GM12872 (cell line): Measurements from ENCODE around the gene SLC26A1.

Experiments
- CTCF ChIP-seq: IDR thresholded peaks from 3 replicates; pipeline ENCODE4 v1.5.1; 2011; ENCODE audit warnings: low read depth, mild to moderate bottlenecking, low read length, moderate library complexity; ENCODE audit not compliant: insufficient read depth

The SLC26A1 gene

DNA sequence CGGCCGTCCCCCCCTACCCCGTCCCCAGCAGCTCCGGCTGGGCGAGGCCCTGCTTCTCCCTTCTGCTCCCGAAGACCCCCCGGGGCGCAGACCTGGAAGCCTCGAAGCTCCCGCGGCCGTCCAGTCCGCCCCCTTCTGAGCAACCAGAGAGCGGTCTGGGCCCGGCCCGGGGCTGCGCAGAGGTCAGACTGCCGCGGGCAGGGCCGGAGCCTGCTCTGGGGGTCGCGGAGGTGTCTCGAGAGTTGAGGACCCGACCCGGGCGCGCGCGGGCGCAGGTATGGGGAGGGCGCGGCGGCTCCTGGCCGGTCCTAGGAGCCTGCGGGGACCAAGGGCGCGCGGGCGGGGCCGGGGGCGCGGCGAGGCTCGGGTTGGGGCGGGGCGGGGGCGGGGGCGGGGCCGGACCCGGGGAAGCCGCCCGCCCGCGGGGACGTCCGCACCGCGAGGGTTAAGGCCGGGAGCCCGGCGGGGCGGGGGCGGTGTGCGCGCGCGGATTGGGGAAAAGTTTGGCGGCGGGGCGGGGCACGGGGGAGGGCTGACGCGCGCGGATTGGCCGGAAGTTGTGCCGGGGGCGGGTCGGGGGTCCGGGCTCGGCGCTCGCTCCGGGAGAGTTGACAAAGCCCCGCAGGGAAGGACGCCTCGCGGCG lies 17.9 kb upstream of the SLC26A1 start, which contains the start of gene FGFRL1:
Gene FGFRL1 (plus strand): TSS at position 605 of the 644 bp plus-strand sequence. CDS start 860 bp downstream, outside the sequence.
- TF ChIP-seq CTCF = no peak

GRCh38 chr4:1010395-1011021 lies 17.3 kb upstream of the SLC26A1 start:
- TF ChIP-seq CTCF = no peak

DNA sequence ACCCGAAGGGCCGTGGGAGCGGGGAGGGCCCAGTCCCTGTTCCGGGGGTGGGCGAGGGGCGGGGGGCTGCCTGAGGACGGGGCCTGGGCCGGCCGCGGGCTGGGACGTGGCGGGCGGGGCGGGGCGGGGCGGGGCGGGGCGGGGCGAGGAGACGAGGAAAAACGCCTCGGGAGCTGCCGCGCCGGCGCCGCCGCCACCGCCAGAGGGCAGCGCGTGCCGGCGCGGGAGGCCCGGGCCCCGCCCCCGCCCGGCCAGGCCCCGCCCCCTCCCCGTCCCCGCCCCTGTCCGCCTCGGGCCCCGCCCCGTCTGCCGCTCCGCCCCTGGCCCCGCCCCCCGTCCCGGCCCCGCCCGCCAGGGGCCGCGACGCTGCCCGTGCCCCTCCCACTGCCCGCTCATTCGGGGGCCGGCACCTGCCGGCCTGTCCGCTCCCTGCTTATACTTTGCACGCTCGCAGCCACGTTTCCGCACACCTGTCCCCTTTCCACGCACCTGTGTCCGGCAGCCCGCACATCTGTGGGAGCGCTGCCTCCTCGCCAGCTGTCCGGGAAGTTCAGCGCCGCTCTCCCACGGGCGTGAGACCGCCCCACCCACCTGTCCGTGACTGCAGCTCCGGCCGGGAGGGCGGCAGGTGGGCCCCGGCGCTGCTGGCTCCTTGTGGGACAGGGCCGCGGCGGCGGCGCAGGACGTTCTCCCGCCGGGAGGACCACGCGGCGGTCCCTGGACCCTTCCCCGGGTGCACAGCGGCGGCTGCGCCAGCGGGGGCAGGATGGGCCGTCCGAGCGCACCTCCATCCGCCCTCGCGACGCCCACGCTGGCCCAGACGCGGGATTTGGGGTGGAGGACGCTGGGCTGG lies 16.6 kb upstream of the SLC26A1 start:
- no peak for TF ChIP-seq CTCF

- TF ChIP-seq CTCF = no peak
Observed at GRCh38 chr4:1008840-1009541, 15.8 kb upstream of the SLC26A1 start.

DNA sequence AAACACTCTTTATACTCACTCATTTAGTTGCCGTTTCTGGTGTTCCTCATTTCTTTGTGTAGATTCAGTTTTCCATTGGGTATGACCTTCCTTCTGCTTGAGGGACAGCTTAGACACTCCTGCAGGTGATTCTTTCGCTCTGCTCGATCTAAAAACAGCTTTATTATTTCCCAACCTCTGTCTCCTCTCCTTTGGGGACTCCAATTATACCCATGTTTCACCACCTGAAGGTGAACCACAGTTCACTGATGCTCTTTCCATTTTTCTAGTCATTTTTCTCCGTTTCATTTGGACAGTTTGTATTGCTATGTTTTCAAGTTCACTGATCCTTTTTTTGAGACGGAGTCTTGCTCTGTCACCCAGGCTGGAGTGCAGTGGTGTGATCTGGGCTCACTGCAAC lies 13.7 kb upstream of the SLC26A1 start:
- no peak for TF ChIP-seq CTCF

DNA sequence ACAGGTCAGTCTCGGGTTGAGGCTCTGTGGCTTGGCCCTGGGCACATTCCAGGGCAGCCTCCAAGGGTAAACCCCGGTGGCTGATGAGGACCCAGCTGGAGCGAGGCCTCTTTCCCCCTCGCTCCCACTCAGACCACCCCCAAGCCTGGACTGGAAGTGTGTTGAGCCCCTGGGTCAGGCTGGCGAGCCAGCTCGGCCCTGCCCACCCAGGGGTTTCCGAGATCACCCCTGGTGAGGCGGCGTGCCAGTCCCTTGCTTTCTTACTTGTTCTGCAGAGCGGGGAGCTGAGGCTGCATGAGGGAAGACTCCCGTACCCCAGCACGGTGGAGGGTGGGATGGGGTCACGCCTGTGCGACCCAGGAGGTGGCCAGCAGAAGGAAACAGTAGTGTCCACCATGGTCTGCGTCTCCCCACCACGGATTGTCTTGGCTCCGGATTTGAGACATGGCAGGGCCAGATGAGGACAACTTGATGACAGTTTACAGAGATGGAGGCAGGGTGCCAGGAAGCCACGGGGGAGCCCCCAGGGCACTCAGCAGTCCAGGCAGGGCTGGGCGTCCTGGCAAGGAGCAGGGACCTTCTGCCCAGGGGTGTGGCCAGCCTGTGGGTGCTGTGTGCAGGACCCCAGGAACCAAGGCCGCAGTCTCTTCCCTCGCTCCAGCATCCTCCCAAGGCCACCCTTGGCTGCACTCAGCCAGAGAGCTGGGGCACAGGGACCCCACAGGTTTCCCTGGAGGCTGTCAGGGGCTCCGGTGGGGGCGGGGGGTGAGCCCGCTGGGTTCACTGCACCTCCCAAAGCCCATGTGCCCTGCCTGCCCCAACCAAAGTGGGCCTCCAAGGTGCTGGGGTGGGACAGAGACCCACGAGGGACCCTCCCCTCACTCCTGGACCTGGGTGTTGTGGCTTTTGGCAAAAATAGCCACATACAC lies 11.6 kb upstream of the SLC26A1 start:
- TF ChIP-seq CTCF = no peak
